GM12874 (cell line): ENCODE measurements around the gene GOSR2.

Source experiments
- CTCF ChIP-seq: IDR thresholded peaks from 2 replicates; pipeline ENCODE4 v1.5.1; 2011; ENCODE audit warnings: low read depth, mild to moderate bottlenecking, control low read depth, low read length, moderate library complexity; ENCODE audit not compliant: insufficient read depth

Gene GOSR2

GRCh38 chr17:46978489-46979146 is 55.7 kb downstream of the GOSR2 start:
- no peak for TF ChIP-seq CTCF

GRCh38 chr17:46979147-46979863 is 56.3 kb downstream of the GOSR2 start, which contains the start of gene RPRML:
Gene RPRML, minus strand, starts transcription at chr17:46979253. Its CDS starts 246 bp downstream, at chr17:46979007.
- TF ChIP-seq CTCF, result no peak

- no peak for TF ChIP-seq CTCF
Observed at GRCh38 chr17:46982577-46982976, 59.6 kb downstream of the GOSR2 start.

GRCh38 chr17:46983782-46984181 is 60.8 kb downstream of the GOSR2 start:
- no peak for TF ChIP-seq CTCF

- no peak for TF ChIP-seq CTCF
Observed at GRCh38 chr17:46984341-46984740, 61.4 kb downstream of the GOSR2 start.

- no peak for TF ChIP-seq CTCF
Observed at GRCh38 chr17:46984892-46985291, 61.9 kb downstream of the GOSR2 start.

- no peak for TF ChIP-seq CTCF
Observed at GRCh38 chr17:46986366-46986765, 63.4 kb downstream of the GOSR2 start.
